ENCODE measurements around the gene STXBP6.

Gene STXBP6

DNA sequence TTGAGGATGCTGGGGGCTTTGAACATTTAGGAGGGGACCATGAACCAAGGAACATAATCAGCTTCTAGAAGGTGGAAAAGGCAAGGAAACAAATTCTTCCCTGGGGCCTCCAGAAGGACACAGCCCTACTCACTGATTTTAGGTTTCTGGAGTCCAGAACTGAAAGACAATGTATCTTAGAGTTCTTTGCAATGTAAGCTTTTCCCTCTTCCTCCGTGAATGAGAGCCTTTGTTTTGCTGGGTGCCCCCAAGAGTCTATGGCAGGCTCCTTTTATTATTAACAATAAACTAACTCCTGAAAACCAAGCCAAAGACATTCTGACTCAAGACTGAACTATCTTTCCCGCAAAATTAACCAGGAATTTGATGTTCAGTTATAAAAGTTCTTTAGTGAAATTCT lies 204.1 kb downstream of the STXBP6 start:
- DNase-seq, result no peak
- no peak overlapping the region for H4K8ac ChIP-seq (ENCODE audit: low read length)
- no peak overlapping the region for H2BK120ac ChIP-seq (ENCODE audit: low read depth, low read length)
- H3K79me1 ChIP-seq (replicated peaks; ENCODE audit: low read length, poor library complexity, severe bottlenecking), result no peaks in the 10 kb centered on the region
- no peak overlapping the region for H3K18ac ChIP-seq (ENCODE audit: low read depth in 1 of 2, low read length in 2 of 2)
- no peak overlapping the region for H3K23ac ChIP-seq (ENCODE audit: low read length in 2 of 2)
- no peak overlapping the region for H4K91ac ChIP-seq (ENCODE audit: low read length)
- H3K9ac ChIP-seq (ENCODE audit: low read length), result no peak overlapping the region
- no peak overlapping the region for H3K14ac ChIP-seq (ENCODE audit: low read length in 2 of 2)
- no peak overlapping the region for H3K4ac ChIP-seq (ENCODE audit: low read depth in 1 of 2, low read length in 2 of 2)
- no peak overlapping the region for H2BK12ac ChIP-seq (ENCODE audit: low read length in 2 of 2)
- no peak overlapping the region for H3K4me2 ChIP-seq (ENCODE audit: low read length, poor library complexity, severe bottlenecking)
- H3K4me1 ChIP-seq (ENCODE audit: control insufficient read depth, insufficient read depth, low read depth, low read length), result no peaks in the 10 kb centered on the region
- no peak overlapping the region for H3K4me3 ChIP-seq (ENCODE audit: insufficient read depth in 1 of 2, low read depth in 1 of 2, low read length in 2 of 2)
- H3K9me3 ChIP-seq (ENCODE audit: control insufficient read depth, low read length), result no peaks in the 10 kb centered on the region
- no peak overlapping the region for H2BK15ac ChIP-seq (ENCODE audit: low read depth, poor library complexity, severe bottlenecking)
- WGBS, result 100% methylated on average over 1 of the region's 2 CpGs
- H3K36me3 ChIP-seq (ENCODE audit: control insufficient read depth in 1 of 2, insufficient read depth in 2 of 2, low read depth in 1 of 2, low read length in 2 of 2), result no peaks in the 10 kb centered on the region
- no peak overlapping the region for H2AFZ ChIP-seq (ENCODE audit: low read depth, low read length)
- no peak overlapping the region for H3K27ac ChIP-seq (ENCODE audit: low read length, poor library complexity, severe bottlenecking)
- H2AK5ac ChIP-seq (ENCODE audit: low read length, severe bottlenecking), result no peak overlapping the region
- H2BK5ac ChIP-seq (ENCODE audit: low read depth, low read length, poor library complexity, severe bottlenecking), result no peak overlapping the region
- H3K27me3 ChIP-seq (ENCODE audit: control insufficient read depth in 1 of 2, insufficient read depth in 1 of 2, low read length in 2 of 2), result no peaks in the 10 kb centered on the region

DNA sequence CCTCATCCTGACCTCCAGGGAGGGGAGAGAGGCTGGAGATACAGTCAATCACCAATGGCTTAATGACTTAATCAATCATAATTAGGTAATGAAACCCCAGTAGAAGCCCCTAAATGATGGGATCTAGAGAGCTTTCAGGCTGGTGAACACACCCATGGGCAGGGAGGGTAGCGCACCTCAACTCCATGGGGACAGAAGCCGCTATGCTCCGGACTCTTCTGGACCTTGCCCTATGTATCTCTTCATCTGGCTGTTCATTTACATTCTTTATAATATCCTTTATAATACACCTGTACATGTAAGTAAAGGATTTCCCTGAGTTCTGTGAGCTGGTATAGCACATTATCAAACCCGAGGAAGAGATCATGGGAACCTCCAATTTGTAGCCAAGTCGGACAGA lies 205.9 kb downstream of the STXBP6 start:
- Histone ChIP-seq H2BK12ac (ENCODE audit: low read length in 2 of 2) (no peak overlapping the region), H2BK120ac (ENCODE audit: low read depth, low read length) (no peak overlapping the region), H3K9me3 (ENCODE audit: control insufficient read depth, low read length) (no peaks in the 10 kb centered on the region), H3K27me3 (ENCODE audit: control insufficient read depth in 1 of 2, insufficient read depth in 1 of 2, low read length in 2 of 2) (no peaks in the 10 kb centered on the region), H3K18ac (ENCODE audit: low read depth in 1 of 2, low read length in 2 of 2) (no peak overlapping the region), H3K4ac (ENCODE audit: low read depth in 1 of 2, low read length in 2 of 2) (no peak overlapping the region), H2AFZ (ENCODE audit: low read depth, low read length) (no peak overlapping the region), H2AK5ac (ENCODE audit: low read length, severe bottlenecking) (no peak overlapping the region), H2BK15ac (ENCODE audit: low read depth, poor library complexity, severe bottlenecking) (no peak overlapping the region), H3K36me3 (ENCODE audit: control insufficient read depth in 1 of 2, insufficient read depth in 2 of 2, low read depth in 1 of 2, low read length in 2 of 2) (no peaks in the 10 kb centered on the region), H3K4me1 (ENCODE audit: control insufficient read depth, insufficient read depth, low read depth, low read length) (no peaks in the 10 kb centered on the region), H3K4me2 (ENCODE audit: low read length, poor library complexity, severe bottlenecking) (no peak overlapping the region), H3K27ac (ENCODE audit: low read length, poor library complexity, severe bottlenecking) (no peak overlapping the region), H3K9ac (ENCODE audit: low read length) (no peak overlapping the region), H2BK5ac (ENCODE audit: low read depth, low read length, poor library complexity, severe bottlenecking) (no peak overlapping the region), H3K14ac (ENCODE audit: low read length in 2 of 2) (no peak overlapping the region), H3K79me1 (replicated peaks; ENCODE audit: low read length, poor library complexity, severe bottlenecking) (no peaks in the 10 kb centered on the region), H3K23ac (ENCODE audit: low read length in 2 of 2) (no peak overlapping the region), H4K8ac (ENCODE audit: low read length) (no peak overlapping the region), H4K91ac (ENCODE audit: low read length) (no peak overlapping the region), H3K4me3 (ENCODE audit: insufficient read depth in 1 of 2, low read depth in 1 of 2, low read length in 2 of 2) (no peak overlapping the region)
- DNase-seq, result no peak
- 95% methylated on average over 5 of the region's 5 CpGs for WGBS

GRCh38 chr14:24843494-24843893 lies 206.5 kb downstream of the STXBP6 start:
- Histone ChIP-seq H3K4me2 (ENCODE audit: low read length, poor library complexity, severe bottlenecking) (no peak overlapping the region), H3K4me3 (ENCODE audit: insufficient read depth in 1 of 2, low read depth in 1 of 2, low read length in 2 of 2) (no peak overlapping the region), H4K91ac (ENCODE audit: low read length) (no peak overlapping the region), H2BK5ac (ENCODE audit: low read depth, low read length, poor library complexity, severe bottlenecking) (no peak overlapping the region), H2AK5ac (ENCODE audit: low read length, severe bottlenecking) (no peak overlapping the region), H3K4me1 (ENCODE audit: control insufficient read depth, insufficient read depth, low read depth, low read length) (no peaks in the 10 kb centered on the region), H2BK15ac (ENCODE audit: low read depth, poor library complexity, severe bottlenecking) (no peak overlapping the region), H3K14ac (ENCODE audit: low read length in 2 of 2) (no peak overlapping the region), H2AFZ (ENCODE audit: low read depth, low read length) (no peak overlapping the region), H3K23ac (ENCODE audit: low read length in 2 of 2) (no peak overlapping the region), H3K79me1 (replicated peaks; ENCODE audit: low read length, poor library complexity, severe bottlenecking) (no peaks in the 10 kb centered on the region), H3K27me3 (ENCODE audit: control insufficient read depth in 1 of 2, insufficient read depth in 1 of 2, low read length in 2 of 2) (no peaks in the 10 kb centered on the region), H3K9ac (ENCODE audit: low read length) (no peak overlapping the region), H4K8ac (ENCODE audit: low read length) (no peak overlapping the region), H3K18ac (ENCODE audit: low read depth in 1 of 2, low read length in 2 of 2) (no peak overlapping the region), H3K27ac (ENCODE audit: low read length, poor library complexity, severe bottlenecking) (no peak overlapping the region), H3K9me3 (ENCODE audit: control insufficient read depth, low read length) (no peaks in the 10 kb centered on the region), H2BK120ac (ENCODE audit: low read depth, low read length) (no peak overlapping the region), H2BK12ac (ENCODE audit: low read length in 2 of 2) (no peak overlapping the region), H3K36me3 (ENCODE audit: control insufficient read depth in 1 of 2, insufficient read depth in 2 of 2, low read depth in 1 of 2, low read length in 2 of 2) (no peaks in the 10 kb centered on the region), H3K4ac (ENCODE audit: low read depth in 1 of 2, low read length in 2 of 2) (no peak overlapping the region)
- DNase-seq, result peak; percentile 5
- WGBS, result no CpG with 5 or more reads among the region's 2 CpGs

DNA sequence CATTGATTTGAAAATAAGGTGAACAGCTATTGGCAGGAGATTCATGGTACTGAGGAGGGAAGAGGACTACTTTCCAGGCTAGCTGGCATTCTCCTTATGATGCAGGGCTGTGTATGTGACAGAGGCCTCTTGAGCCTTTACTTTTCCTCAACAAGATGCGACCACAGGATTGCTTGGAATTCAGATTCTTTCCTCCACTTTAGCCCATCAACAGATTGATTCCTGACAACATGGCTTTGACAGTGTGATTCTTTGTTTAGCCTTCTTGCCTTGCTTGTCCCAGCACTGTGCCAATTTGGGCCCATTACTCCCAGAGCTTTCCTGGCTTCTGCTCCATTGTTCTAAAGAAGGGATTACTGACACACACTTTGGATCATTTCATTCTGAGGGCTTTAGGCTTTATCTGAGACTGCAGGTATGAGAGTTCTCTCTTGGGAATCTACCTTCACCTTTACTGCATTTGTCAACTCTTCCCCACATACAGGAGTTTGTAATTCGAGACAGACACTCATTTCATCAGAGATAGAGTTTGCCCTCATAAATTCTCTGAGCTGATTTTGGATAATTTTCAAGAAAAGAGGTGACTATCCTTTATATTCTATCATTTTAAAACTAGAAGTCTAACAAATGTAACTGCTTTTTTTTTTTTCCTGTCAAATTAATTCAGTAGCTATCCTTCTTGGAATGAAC lies 209.6 kb downstream of the STXBP6 start:
- no peak overlapping the region for H4K8ac ChIP-seq (ENCODE audit: low read length)
- no peak overlapping the region for H2BK15ac ChIP-seq (ENCODE audit: low read depth, poor library complexity, severe bottlenecking)
- H3K4me3 ChIP-seq (ENCODE audit: insufficient read depth in 1 of 2, low read depth in 1 of 2, low read length in 2 of 2), result no peak overlapping the region
- peak overlapping the region in 1 of 2 experiments; percentile 28 for H3K18ac ChIP-seq (ENCODE audit: low read depth in 1 of 2, low read length in 2 of 2)
- H2AFZ ChIP-seq (ENCODE audit: low read depth, low read length), result no peak overlapping the region
- no peak overlapping the region for H2AK5ac ChIP-seq (ENCODE audit: low read length, severe bottlenecking)
- no peaks in the 10 kb centered on the region for H3K27me3 ChIP-seq (ENCODE audit: control insufficient read depth in 1 of 2, insufficient read depth in 1 of 2, low read length in 2 of 2)
- H3K4me2 ChIP-seq (ENCODE audit: low read length, poor library complexity, severe bottlenecking), result no peak overlapping the region
- H3K9me3 ChIP-seq (ENCODE audit: control insufficient read depth, low read length), result no peaks in the 10 kb centered on the region
- no peak overlapping the region for H3K14ac ChIP-seq (ENCODE audit: low read length in 2 of 2)
- H3K23ac ChIP-seq (ENCODE audit: low read length in 2 of 2), result no peak overlapping the region
- no peaks in the 10 kb centered on the region for H3K79me1 ChIP-seq (replicated peaks; ENCODE audit: low read length, poor library complexity, severe bottlenecking)
- DNase-seq, result peak; percentile 29
- H3K9ac ChIP-seq (ENCODE audit: low read length), result no peak overlapping the region
- no peak overlapping the region for H3K4ac ChIP-seq (ENCODE audit: low read depth in 1 of 2, low read length in 2 of 2)
- H2BK12ac ChIP-seq (ENCODE audit: low read length in 2 of 2), result no peak overlapping the region
- H2BK5ac ChIP-seq (ENCODE audit: low read depth, low read length, poor library complexity, severe bottlenecking), result no peak overlapping the region
- H3K27ac ChIP-seq (ENCODE audit: low read length, poor library complexity, severe bottlenecking), result no peak overlapping the region
- 57% methylated on average over 1 of the region's 2 CpGs for WGBS
- no peaks in the 10 kb centered on the region for H3K36me3 ChIP-seq (ENCODE audit: control insufficient read depth in 1 of 2, insufficient read depth in 2 of 2, low read depth in 1 of 2, low read length in 2 of 2)
- H3K4me1 ChIP-seq (ENCODE audit: control insufficient read depth, insufficient read depth, low read depth, low read length), result no peaks in the 10 kb centered on the region
- H4K91ac ChIP-seq (ENCODE audit: low read length), result no peak overlapping the region
- no peak overlapping the region for H2BK120ac ChIP-seq (ENCODE audit: low read depth, low read length)
